B cell (primary cell): ENCODE measurements around the gene LRRC8B. TPM values are rescaled to one million over a fixed set of nuclear protein-coding genes. Genes with fewer than 3 reads are reported as not detected.

Experiments
- ATAC-seq: fragments of 200-7000 bp; cut with Tn5 transposase; one replicate; pipeline ENCODE4 v1.10.0; 2021; ENCODE audit warnings: low read depth, mild to moderate bottlenecking, moderate number of reproducible peaks, moderate library complexity
- CTCF ChIA-PET: fragments of 350-600 bp; sonication (Branson Sonifier 250); formaldehyde crosslinking; loops from one replicate; lab custom pipeline; 2021; ENCODE audit warnings: antibody characterized with exemption, inconsistent platforms; lab: Charles Lee
- POLR2A ChIA-PET: fragments of 350-600 bp; sonication (Branson Sonifier 250); formaldehyde crosslinking; loops from one replicate; lab custom pipeline; 2021; ENCODE audit warnings: antibody characterized with exemption; lab: Charles Lee
- DNase-seq: peaks from one replicate; pipeline ENCODE4 v3.0.0; 2013
- H2AFZ ChIP-seq: 2 replicates; pipeline ENCODE4 v1.6.1; 2012; ENCODE audit warnings: mild to moderate bottlenecking, low read depth, low read length; ENCODE audit not compliant: insufficient read depth, poor library complexity, severe bottlenecking
- H3K27ac ChIP-seq, 2 donors: 1 replicate in 1 of 2; 2 replicates in 1 of 2; pipeline ENCODE4 v1.5.1; 2012 to 2013; ENCODE audit warnings: low read length in 2 of 2, mild to moderate bottlenecking in 2 of 2, moderate library complexity in 1 of 2
- H3K27me3 ChIP-seq, 4 experiments: fragments of 200-600 bp in 1 of 4; sonication (generic) in 1 of 4; replicated peaks in 1 of 4; 1 replicate in 2 of 4; 2 replicates in 2 of 4; pipeline versions ENCODE4 v1.6.1 to v1.7.0; 2013 to 2016; ENCODE audit warnings: low read length in 3 of 4, mild to moderate bottlenecking in 2 of 4, mixed read lengths in 1 of 4, moderate library complexity in 1 of 4; ENCODE audit not compliant: insufficient read depth in 4 of 4, control insufficient read depth in 3 of 4; ENCODE audit errors: control extremely low read depth in 1 of 4
- H3K36me3 ChIP-seq, 2 experiments: replicated peaks in 1 of 2; 1 replicate in 1 of 2; 2 replicates in 1 of 2; pipeline versions ENCODE4 v1.6.1 to v1.7.1; 2013; ENCODE audit warnings: low read length in 1 of 2; ENCODE audit not compliant: insufficient read depth in 2 of 2, control insufficient read depth in 1 of 2; ENCODE audit errors: control extremely low read depth in 1 of 2, extremely low read depth in 1 of 2
- H3K4me1 ChIP-seq, 2 donors: fragments of 200-600 bp in 1 of 2; sonication (generic) in 1 of 2; 1 replicate in 1 of 2; 2 replicates in 1 of 2; pipeline versions ENCODE4 v1.5.1 to v1.6.1; 2013 to 2017; ENCODE audit warnings: low read length in 2 of 2; ENCODE audit not compliant: control insufficient read depth in 2 of 2, insufficient read depth in 2 of 2
- H3K4me2 ChIP-seq: replicated peaks from 2 replicates; pipeline ENCODE3; 2012; ENCODE audit warnings: mild to moderate bottlenecking, low read depth, low read length; ENCODE audit not compliant: poor library complexity, severe bottlenecking
- H3K4me3 ChIP-seq, 5 experiments: fragments of 200-600 bp in 1 of 5; sonication (generic) in 1 of 5; 1 replicate in 3 of 5; 2 replicates in 2 of 5; pipeline versions ENCODE4 v1.5.1 to v1.7.0; 2011 to 2016; ENCODE audit warnings: low read length in 4 of 5, mild to moderate bottlenecking in 4 of 5, low read depth in 2 of 5, control low read depth in 1 of 5, moderate library complexity in 1 of 5; ENCODE audit not compliant: insufficient read depth in 1 of 5; ENCODE audit errors: control extremely low read depth in 1 of 5, extremely low read depth in 1 of 5
- H3K79me2 ChIP-seq: fragments of 200-600 bp; sonication (generic); one replicate; pipeline ENCODE4 v1.6.0; 2016; ENCODE audit warnings: low read length; ENCODE audit not compliant: control insufficient read depth, insufficient read depth
- H3K9ac ChIP-seq: fragments of 200-600 bp; sonication (generic); 2 replicates; pipeline ENCODE4 v1.6.1; 2017; ENCODE audit warnings: mild to moderate bottlenecking, low read length, moderate library complexity
- H3K9me3 ChIP-seq, 3 donors: one replicate each; pipeline versions ENCODE4 v1.6.1 to v1.7.1; 2013; ENCODE audit warnings: low read length in 2 of 3; ENCODE audit not compliant: control insufficient read depth in 2 of 3, insufficient read depth in 1 of 3; ENCODE audit errors: control extremely low read depth in 1 of 3
- H4K20me1 ChIP-seq: 2 replicates; pipeline ENCODE4 v1.6.0; 2012; ENCODE audit warnings: mild to moderate bottlenecking, low read length; ENCODE audit not compliant: insufficient read depth, control insufficient read depth, poor library complexity, severe bottlenecking
- H3K27ac Mint-ChIP-seq: one replicate; pipeline ENCODE4 v1.8.0; 2021; ENCODE audit warnings: mixed read lengths
- H3K27me3 Mint-ChIP-seq: one replicate; pipeline ENCODE4 v1.8.0; 2021; ENCODE audit warnings: mixed read lengths
- H3K4me1 Mint-ChIP-seq: one replicate; pipeline ENCODE4 v1.8.0; 2021; ENCODE audit warnings: mixed read lengths
- H3K4me3 Mint-ChIP-seq: one replicate; pipeline ENCODE4 v1.8.0; 2021; ENCODE audit warnings: mixed read lengths
- H3K9me3 Mint-ChIP-seq: one replicate; pipeline ENCODE4 v1.8.0; 2022; ENCODE audit warnings: mixed read lengths; ENCODE audit not compliant: insufficient read depth
- CTCF ChIP-seq: fragments of 200-600 bp; IDR thresholded peaks from one replicate; pipeline ENCODE4 v1.8.0; 2022; ENCODE audit warnings: antibody characterized with exemption, mild to moderate bottlenecking
- EZH2 ChIP-seq: IDR thresholded peaks from 2 replicates; pipeline ENCODE4 v1.6.1; 2012; ENCODE audit warnings: borderline replicate concordance, low read depth, mild to moderate bottlenecking, moderate library complexity, low read length; ENCODE audit not compliant: insufficient read depth, poor library complexity, severe bottlenecking
- WGBS: methylation state at CpG from one replicate; pipeline ENCODE4 v1.1.5; 2013; ENCODE audit warnings: missing lambda C conversion rate; ENCODE audit not compliant: insufficient coverage; 5-methylcytosine and 5-hydroxymethylcytosine counted together
- intact Hi-C: fragments of 100-400 bp; cut with micrococcal nuclease; formaldehyde crosslinking; loops from one replicate; pipeline ENCODE4 v1.10.0; 2022
- polyA plus RNA-seq: library from polyadenylated mRNA; depleted of rRNA; stranded (reverse); fragments of >200 nt; gene quantifications from 2 replicates; pipeline ENCODE4 v1.2.3, GENCODE V29; 2012
- total RNA-seq, 2 donors: library from RNA; stranded (reverse); fragments of 120-200 nt in 1 of 2; gene quantifications; 1 replicate in 1 of 2; 2 replicates in 1 of 2; pipeline versions ENCODE4 v1.2.3 to v1.2.4, GENCODE V29; 2013 to 2022

LRRC8B gene
- total and polyA plus RNA-seq, 2 donors (not counting 1 experiment from before 2014, with no cell fraction given), result 2.2 to 9.9 TPM

DNA sequence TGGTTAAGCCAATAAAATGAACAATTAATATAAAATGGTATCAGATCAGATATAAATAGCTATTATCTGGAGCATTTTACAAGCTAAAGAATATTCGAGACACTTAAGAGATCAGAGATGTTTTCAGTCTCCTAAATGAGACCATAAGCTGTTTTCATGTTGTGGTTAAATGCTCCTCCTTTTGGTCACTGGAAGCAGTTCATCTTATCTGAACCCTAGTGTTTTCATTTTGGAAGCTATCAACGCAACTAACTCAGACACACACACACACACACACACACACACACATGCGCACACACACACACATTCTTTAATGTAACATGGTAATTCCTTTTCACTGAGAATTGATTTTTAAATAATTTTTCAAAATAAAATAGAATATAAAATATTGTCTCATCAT, 98.3 kb downstream of the LRRC8B start:
- no peak overlapping the region for H3K27ac Mint-ChIP-seq
- Histone ChIP-seq H3K9ac (no peak overlapping the region), H3K79me2 (peaks cover 6% of the 10 kb centered on the region), H3K4me1 (peaks cover 2 to 6% of the 10 kb centered on the region in 2 donors), H3K4me3 (no peak overlapping the region), H3K36me3 (no peaks in the 10 kb centered on the region), H3K27me3 (no peaks in the 10 kb centered on the region), H4K20me1 (no peaks in the 10 kb centered on the region), H3K27ac (no peak overlapping the region), H3K9me3 (peaks cover 0 to 4% (median 0%) of the 10 kb centered on the region in 3 donors), H2AFZ (no peak overlapping the region), H3K4me2 (no peak overlapping the region)
- H3K27me3 Mint-ChIP-seq, result no peaks in the 10 kb centered on the region
- ChIA-PET CTCF (interaction anchor here (0.5 to 17.1 kb wide), 7 partner anchors 11 to 140 kb away, joined by 3 to 334 read pairs (median 3); no protein-coding TSS in a partner anchor), POLR2A (no interaction called here)
- intact Hi-C loops, result no loop called here
- H3K4me3 Mint-ChIP-seq, result no peak overlapping the region
- H3K9me3 Mint-ChIP-seq, result no peaks in the 10 kb centered on the region
- no peak for TF ChIP-seq EZH2
- TF ChIP-seq CTCF, result no peak
- no CpG with 5 or more reads among the region's 3 CpGs for WGBS
- ATAC-seq (no peak), DNase-seq (no peak)
- peaks cover 12% of the 10 kb centered on the region for H3K4me1 Mint-ChIP-seq

- Mint-ChIP-seq H3K27ac (no peak overlapping the region), H3K9me3 (no peaks in the 10 kb centered on the region), H3K27me3 (no peaks in the 10 kb centered on the region), H3K4me3 (no peak overlapping the region), H3K4me1 (peaks cover 14% of the 10 kb centered on the region)
- Histone ChIP-seq H3K4me1 (peaks cover 2 to 6% of the 10 kb centered on the region in 2 donors), H2AFZ (no peak overlapping the region), H3K27ac (no peak overlapping the region), H3K36me3 (no peaks in the 10 kb centered on the region), H3K9me3 (no peaks in the 10 kb centered on the region), H4K20me1 (no peaks in the 10 kb centered on the region), H3K27me3 (no peaks in the 10 kb centered on the region), H3K4me3 (no peak overlapping the region), H3K79me2 (peaks cover 6% of the 10 kb centered on the region), H3K9ac (no peak overlapping the region), H3K4me2 (no peak overlapping the region)
- POLR2A ChIA-PET, result no interaction called here
- DNase-seq (no peak), ATAC-seq (no peak)
- no peak for TF ChIP-seq EZH2
- CTCF ChIA-PET, result interaction anchor here (1.2 to 17.1 kb wide), 5 partner anchors 9 to 142 kb away, joined by 3 to 334 read pairs (median 4); partner anchors contain the start of gene LRRC8C
- no CpG with 5 or more reads among the region's 1 CpG for whole genome bisulfite sequencing
- intact Hi-C loops, result no loop called here
Measured at GRCh38 chr1:89624314-89624713, 99.7 kb downstream of the LRRC8B start.
